ENCODE measurements around the gene TPM1.

TPM1 gene

GRCh38 chr15:63016234-63016633 lies 26.3 kb upstream of the TPM1 start:
- DNase-seq: no peak

- DNase-seq: peak; percentile 63
Measured at GRCh38 chr15:63018639-63019038, 23.9 kb upstream of the TPM1 start.

DNA sequence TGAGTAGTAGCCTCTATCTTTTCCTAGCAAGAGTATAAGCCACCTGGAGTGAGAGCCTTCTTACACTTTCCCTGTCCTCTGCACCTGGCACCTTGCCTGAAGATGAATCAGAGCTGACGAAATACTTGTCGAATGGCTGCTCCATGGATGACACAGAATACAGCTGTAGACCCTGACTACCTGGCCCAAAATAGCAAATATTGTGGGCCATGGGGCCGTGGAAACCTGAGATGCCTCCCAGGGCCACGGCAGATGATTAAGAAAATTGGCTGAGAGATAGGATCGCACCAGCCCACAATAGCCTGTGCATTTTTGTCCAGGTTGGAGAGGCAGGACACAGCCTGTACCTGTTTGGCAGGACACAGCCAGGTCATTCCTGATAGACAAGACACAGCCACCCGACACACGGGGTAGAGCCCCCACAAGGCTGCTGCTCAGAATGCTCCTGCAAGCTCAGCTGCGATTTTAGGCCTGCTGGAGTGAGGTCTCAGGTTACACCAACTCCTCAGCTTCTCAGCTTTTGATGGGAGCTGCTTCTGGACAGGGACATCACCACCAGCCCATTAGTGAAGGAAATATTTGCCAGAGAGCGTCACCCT lies 22.9 kb upstream of the TPM1 start:
- peak; percentile 86 for DNase-seq

- no peak for DNase-seq
Measured at GRCh38 chr15:63020128-63020527, 22.4 kb upstream of the TPM1 start.

DNA sequence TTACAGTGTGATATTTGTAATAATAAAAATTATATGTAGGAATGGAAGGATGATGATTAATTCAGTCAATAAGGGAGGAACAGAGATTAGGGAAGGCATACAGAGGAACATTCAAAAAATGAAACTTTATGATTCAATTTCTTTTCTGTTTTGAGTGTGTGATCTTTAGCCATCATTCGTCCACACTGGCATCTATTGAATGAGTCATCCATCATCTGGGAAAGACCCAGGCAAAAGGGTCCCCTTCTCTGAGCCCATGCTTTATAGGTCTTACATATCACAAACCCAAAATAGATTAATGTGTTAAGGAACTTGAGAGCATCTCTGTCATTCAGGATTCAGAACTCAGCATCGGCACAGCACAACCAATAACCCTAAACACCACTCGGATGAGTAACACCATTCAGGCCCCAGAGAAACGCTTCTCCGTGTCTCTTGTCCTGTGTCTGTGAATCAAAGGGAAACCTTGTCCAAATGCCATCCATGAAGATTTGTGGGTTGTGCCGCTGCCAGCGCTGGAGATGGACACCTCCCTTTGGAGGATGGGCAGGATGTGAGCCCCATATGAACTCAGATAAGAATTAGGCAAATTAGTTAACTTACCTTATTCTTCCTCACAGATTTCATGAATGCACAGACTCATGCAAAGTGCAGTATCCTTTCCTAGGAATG lies 21.7 kb upstream of the TPM1 start:
- DNase-seq: no peak

- no peak for DNase-seq
Measured at GRCh38 chr15:63022181-63022580, 20.4 kb upstream of the TPM1 start.

DNA sequence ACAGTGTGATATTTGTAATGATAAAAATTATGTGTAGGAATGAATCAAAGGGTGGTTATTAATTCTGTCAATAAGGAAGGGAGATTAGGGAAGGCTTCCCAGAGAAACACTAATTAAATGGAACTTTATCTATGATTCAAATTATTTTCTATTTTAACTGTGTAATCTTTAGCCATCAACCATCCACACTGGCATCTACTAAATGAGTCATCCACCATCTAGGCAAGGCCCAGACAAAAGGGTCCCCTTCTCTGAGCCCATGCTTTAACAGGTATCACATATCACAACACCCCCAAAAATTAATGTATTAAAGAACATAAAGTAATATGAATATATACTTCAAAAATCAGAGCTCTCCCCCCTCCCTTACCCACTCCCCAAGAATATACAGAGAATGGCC lies 19.9 kb upstream of the TPM1 start:
- no peak for DNase-seq

GRCh38 chr15:63023351-63023945 lies 19.1 kb upstream of the TPM1 start:
- DNase-seq: peak; percentile 86

DNA sequence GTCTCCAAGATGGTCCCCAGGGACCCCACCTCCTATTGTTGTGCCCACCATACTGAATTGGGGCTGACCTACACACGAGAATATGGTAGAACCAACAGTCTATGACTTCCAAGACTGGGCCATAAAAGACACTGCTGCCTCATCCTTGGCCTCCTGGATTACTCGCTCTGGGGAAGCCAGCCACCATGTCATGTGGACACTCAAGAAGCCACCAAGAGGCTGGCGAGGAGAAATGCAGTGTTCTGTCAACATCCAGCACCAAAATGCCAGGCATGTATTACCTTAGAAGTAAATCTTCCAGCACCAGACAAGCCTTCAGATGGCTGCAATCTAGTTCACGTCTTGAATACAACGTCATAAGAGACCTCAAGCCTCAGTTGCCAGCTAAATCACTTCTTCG lies 17.1 kb upstream of the TPM1 start:
- no peak for DNase-seq

- DNase-seq: no peak
Measured at GRCh38 chr15:63027646-63028045, 14.9 kb upstream of the TPM1 start.

- no peak for DNase-seq
Measured at GRCh38 chr15:63028442-63029110, 14.0 kb upstream of the TPM1 start.

GRCh38 chr15:63029676-63030075 lies 12.9 kb upstream of the TPM1 start:
- peak; percentile 29 for DNase-seq

- peak; percentile 63 for DNase-seq
Measured at GRCh38 chr15:63030101-63030551, 12.4 kb upstream of the TPM1 start.

DNA sequence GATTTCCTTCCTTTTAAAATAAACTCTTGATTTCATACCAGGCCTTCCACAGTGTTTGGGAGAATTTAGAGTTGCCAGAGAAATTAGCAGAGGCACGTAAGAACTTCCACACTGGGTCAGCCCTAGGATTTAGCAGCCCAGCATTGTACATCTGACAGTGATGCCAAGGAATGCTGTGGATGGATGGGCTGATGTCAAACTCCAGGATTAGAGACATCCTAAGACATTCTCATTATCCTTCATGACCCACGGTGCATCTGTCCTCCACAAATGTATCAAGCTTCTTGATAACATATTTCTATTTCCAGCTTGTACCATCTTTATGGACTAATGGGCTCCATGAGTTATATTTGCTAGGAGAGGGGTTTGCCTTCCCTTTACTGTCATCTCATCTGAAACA lies 8.0 kb upstream of the TPM1 start:
- no peak for DNase-seq

GRCh38 chr15:63035253-63035652 lies 7.3 kb upstream of the TPM1 start:
- DNase-seq: no peak

DNA sequence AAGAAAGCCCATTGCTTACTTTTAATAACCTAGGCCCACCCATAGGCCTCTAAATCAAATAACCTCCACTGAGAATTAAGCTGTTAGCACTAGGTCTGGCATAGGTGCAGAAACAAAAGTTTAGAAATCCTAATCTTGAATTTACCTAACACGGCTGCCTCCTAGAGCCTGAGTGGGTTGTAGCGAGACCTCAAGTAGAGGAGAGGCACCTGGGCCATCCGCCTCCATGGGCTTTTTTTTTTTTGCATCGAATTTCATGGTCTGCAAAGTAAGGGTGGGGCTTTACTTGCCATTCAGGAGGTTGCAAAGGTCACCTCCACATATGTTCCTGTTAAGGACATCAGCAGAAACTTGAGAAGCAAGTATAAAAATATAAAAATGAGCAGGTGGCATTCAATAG lies 6.6 kb upstream of the TPM1 start:
- DNase-seq: no peak

DNA sequence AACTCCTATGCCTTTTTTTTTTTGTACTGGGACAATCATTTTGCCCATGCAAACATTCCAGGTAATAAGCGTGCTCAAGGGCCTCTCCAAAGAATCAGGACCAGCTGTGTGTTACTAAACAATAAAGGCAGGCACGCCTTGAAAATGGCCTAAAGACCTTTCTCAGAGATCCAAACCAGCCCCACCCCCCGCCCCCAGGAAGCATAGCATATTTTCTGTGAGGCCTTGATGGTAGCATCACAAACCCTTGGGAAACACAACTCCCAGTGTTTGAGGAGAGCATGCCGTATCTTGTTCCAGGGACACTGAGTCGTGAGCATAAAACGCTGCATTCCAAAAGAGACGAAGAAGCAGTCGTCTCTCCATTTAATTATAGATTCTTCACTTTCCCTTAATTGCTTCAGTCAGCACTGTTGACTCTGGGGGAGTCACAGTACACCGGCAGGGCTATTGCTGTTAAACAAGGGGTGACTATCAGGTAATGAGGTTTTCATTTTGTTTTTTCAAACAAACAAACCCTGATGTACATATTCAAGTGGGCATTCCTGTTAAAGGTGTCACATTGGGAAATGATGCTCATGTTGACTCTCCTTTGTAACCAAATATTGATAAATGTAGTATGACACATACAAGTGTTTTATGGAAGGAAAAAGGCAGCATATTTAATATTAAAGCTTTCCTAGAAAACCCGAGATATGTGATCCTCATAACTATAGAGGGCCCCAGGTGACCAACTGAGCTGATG lies 4.4 kb upstream of the TPM1 start:
- DNase-seq: no peak

DNA sequence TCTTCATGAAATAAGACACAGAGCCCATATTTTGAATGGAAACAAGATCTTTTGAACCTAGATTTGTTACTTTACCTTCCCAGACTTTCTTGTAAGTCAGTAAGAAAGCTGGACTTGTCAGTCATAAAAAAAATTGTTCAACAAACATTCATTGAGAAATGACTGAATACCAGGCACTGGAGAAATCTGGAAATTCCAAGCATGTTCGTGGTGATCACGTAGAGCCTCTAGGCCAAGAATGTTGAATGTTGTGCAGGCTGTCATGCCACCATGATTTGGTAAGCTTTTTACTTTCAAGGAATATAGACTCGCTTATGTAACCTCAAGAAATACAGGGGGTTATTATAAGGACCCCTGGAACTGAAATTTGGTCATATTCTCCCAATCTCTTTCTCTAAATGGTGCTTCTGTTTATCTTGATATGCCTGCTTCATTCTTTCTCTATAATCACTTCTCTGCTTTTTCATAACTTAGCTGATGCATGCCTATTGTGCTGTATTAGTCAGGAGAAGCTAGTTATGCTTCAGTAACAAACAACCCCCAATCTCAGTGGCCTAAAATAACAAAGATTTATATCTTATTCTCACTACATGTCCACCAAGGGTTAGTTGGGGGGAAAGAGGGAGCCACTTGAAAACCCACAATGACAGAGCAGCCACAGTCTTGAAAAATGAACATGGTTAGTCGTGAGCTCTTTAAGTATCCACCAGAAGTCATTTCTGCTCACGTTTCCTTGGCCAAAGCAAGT lies 3.4 kb upstream of the TPM1 start:
- peak; percentile 94 for DNase-seq

- no peak for DNase-seq
Measured at GRCh38 chr15:63039811-63040210, 2.7 kb upstream of the TPM1 start.

GRCh38 chr15:63040509-63040908 lies 2.0 kb upstream of the TPM1 start:
- DNase-seq: no peak

- no peak for DNase-seq
Measured at GRCh38 chr15:63040954-63041353, 1.6 kb upstream of the TPM1 start.

DNA sequence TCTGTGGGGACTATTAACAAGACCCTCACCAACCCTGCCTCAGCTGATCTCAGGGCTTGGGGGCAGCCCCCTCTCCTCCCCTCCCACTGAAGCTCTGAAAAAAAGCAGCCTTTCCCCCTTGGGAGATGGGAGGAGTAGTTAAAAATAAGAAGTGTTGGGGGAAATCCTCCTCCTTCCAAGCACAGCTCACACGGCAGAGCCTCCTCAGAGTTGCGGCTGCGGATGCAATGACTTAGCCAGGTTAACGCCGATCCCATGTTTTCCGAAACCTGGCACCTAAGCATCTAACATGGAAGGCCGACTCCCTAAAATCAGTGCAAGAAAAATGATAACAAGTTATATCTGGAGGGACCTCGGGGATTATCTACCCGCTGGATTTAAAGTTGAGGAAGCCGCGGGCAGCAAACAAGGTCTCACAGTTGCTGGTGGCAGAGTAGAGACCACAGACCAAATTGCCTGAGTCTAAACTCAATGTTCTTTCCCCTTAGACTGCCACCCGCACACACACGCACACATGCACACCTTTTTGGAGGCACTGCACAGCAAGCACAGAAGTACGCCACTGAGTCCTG lies 1.1 kb upstream of the TPM1 start:
- no peak for DNase-seq
